Tibial artery (tissue), 4 donors: ENCODE results near the gene APEH.

Experiments
- DNase-seq, 2 donors: peaks; one replicate each; pipeline ENCODE4 v3.0.0-alpha.2; 2019
- H3K27ac ChIP-seq, 2 donors: fragments of 200-600 bp; sonication (generic) in 1 of 2; 1 replicate in 1 of 2; 2 replicates in 1 of 2; pipeline ENCODE4 v1.5.1; 2018 to 2019; ENCODE audit warnings: mild to moderate bottlenecking in 1 of 2
- H3K27me3 ChIP-seq, 2 donors: fragments of 200-600 bp; sonication (generic) in 1 of 2; one replicate each; pipeline versions ENCODE4 v1.5.1 to v1.6.0; 2016 to 2019
- H3K36me3 ChIP-seq, 3 donors: fragments of 200-600 bp; sonication (generic) in 2 of 3; one replicate each; pipeline ENCODE4 v1.5.1; 2016 to 2019; ENCODE audit warnings: mild to moderate bottlenecking in 2 of 3
- H3K4me1 ChIP-seq, 4 donors: fragments of 200-600 bp; sonication (generic) in 2 of 4; 1 replicate in 3 of 4; 2 replicates in 1 of 4; pipeline ENCODE4 v1.5.1; 2016 to 2019
- H3K4me3 ChIP-seq, 2 donors: fragments of 200-600 bp; sonication (generic) in 1 of 2; 1 replicate in 1 of 2; 2 replicates in 1 of 2; pipeline ENCODE4 v1.5.1; 2018 to 2019; ENCODE audit warnings: mild to moderate bottlenecking in 2 of 2
- H3K9me3 ChIP-seq, 3 donors: fragments of 200-600 bp; sonication (generic) in 1 of 3; one replicate each; pipeline ENCODE4 v1.5.1; 2016 to 2019
- CTCF ChIP-seq, 2 experiments: fragments of 200-600 bp in 1 of 2; fragments of 450-650 bp in 1 of 2; IDR thresholded peaks; one replicate each; pipeline ENCODE4 v1.5.1; 2017 to 2019; ENCODE audit warnings: antibody characterized with exemption in 2 of 2, mild to moderate bottlenecking in 1 of 2, moderate library complexity in 1 of 2
- intact Hi-C: fragments of 100-400 bp; cut with DNase I; formaldehyde crosslinking; loops from one replicate; pipeline ENCODE4 v1.15.0; 2023; ENCODE audit warnings: low total_unique reads

Gene APEH

GRCh38 chr3:49667701-49668413, 6.3 kb upstream of the APEH start:
- intact Hi-C loops, result no loop called here
- Histone ChIP-seq H3K27ac (no peak overlapping the region), H3K36me3 (no peaks in the 10 kb centered on the region), H3K4me1 (no peaks in the 10 kb centered on the region), H3K27me3 (peaks cover 0 to 13% of the 10 kb centered on the region in 2 donors), H3K9me3 (no peaks in the 10 kb centered on the region), H3K4me3 (no peak overlapping the region)
- no peak for DNase-seq
- TF ChIP-seq CTCF (IDR thresholded peaks at IDR 0.05), result no peak

GRCh38 chr3:49668414-49668797, 5.7 kb upstream of the APEH start:
- TF ChIP-seq CTCF (IDR thresholded peaks at IDR 0.05), result no peak
- Histone ChIP-seq H3K36me3 (no peaks in the 10 kb centered on the region), H3K27ac (no peak overlapping the region), H3K4me1 (peaks cover 0 to 4% (median 3%) of the 10 kb centered on the region in 4 donors), H3K4me3 (no peak overlapping the region), H3K9me3 (no peaks in the 10 kb centered on the region), H3K27me3 (peaks cover 0 to 8% of the 10 kb centered on the region in 2 donors)
- intact Hi-C loops, result no loop called here
- DNase-seq, result no peak

- Histone ChIP-seq H3K4me3 (no peak overlapping the region), H3K36me3 (no peaks in the 10 kb centered on the region), H3K27ac (no peak overlapping the region), H3K4me1 (peaks cover 0 to 7% (median 5%) of the 10 kb centered on the region in 4 donors), H3K9me3 (no peaks in the 10 kb centered on the region), H3K27me3 (peaks cover 0 to 7% of the 10 kb centered on the region in 2 donors)
- intact Hi-C loops, result no loop called here
- TF ChIP-seq CTCF (IDR thresholded peaks at IDR 0.05), result no peak
- no peak for DNase-seq
Observed at GRCh38 chr3:49668861-49669260, 5.3 kb upstream of the APEH start.

GRCh38 chr3:49669352-49669751, 4.8 kb upstream of the APEH start:
- Histone ChIP-seq H3K27me3 (peaks cover 0 to 7% of the 10 kb centered on the region in 2 donors), H3K27ac (no peak overlapping the region), H3K4me1 (peaks cover 0 to 8% (median 5%) of the 10 kb centered on the region in 4 donors), H3K36me3 (no peaks in the 10 kb centered on the region), H3K9me3 (no peaks in the 10 kb centered on the region), H3K4me3 (no peak overlapping the region)
- DNase-seq, result no peak
- TF ChIP-seq CTCF (IDR thresholded peaks at IDR 0.05), result no peak
- intact Hi-C loops, result no loop called here

- TF ChIP-seq CTCF (IDR thresholded peaks at IDR 0.05), result no peak
- no peaks in the 10 kb centered on the region for H3K9me3 ChIP-seq
- intact Hi-C loops, result loop anchor here (1.0 kb wide), 1 partner anchor 132 kb away; no protein-coding TSS in a partner anchor
- H3K36me3 ChIP-seq, result peaks cover 1 to 2% (median 2%) of the 10 kb centered on the region in 3 donors
- DNase-seq, result no peak
- no peak overlapping the region for H3K27ac ChIP-seq
- H3K4me1 ChIP-seq, result peaks cover 0 to 20% (median 15%) of the 10 kb centered on the region in 4 donors
- H3K27me3 ChIP-seq, result peaks cover 0 to 5% of the 10 kb centered on the region in 2 donors
- H3K4me3 ChIP-seq, result no peak overlapping the region
Observed at GRCh38 chr3:49670940-49671290, 3.2 kb upstream of the APEH start.
